Measurements from ENCODE around the gene ACAA2. TPM values are rescaled to one million over a fixed set of nuclear protein-coding genes. Genes with fewer than 3 reads are reported as not detected.

ACAA2 gene
- total RNA-seq, 1 experiment from 2014 or later, result 51.1 TPM

DNA sequence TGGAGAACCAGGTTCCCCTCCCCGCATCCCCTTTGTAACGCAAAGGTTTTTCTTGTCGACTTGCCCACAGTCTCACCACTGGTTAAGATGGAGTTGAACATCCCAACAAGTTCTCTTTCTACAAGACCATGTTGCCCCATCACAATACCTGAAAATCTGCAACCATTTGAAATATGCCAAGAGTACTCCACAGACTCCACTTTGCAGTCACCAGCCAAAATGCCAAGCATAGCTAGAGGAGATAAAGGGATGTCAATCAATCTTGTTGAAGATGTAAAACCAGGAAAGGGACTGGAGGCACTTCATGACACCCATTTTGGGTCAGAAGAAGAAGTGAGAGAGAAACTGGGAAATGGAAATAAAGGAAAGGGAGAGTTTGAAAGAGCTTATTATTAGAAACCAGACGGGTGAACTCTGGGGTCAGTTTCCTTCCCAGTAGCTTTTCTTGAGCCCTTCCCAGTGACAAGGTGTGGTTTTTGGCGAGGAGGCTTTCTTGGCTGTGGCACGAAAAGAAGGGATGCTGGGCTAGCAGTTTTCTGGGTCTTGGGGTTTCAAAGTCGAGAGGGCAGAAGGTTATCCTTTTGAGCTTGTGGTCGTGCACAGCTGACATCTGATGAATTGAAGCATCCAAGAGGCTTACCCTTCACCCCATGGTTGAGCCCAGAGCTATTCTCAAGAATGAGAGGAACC lies 79.3 kb downstream of the ACAA2 start:
- ChIA-PET CTCF (interaction anchor here (0.6 kb wide), 1 partner anchor 30 kb away, joined by 3 read pairs; no protein-coding TSS in a partner anchor), POLR2A (ENCODE audit: low non-redundant PET) (no interaction called here)
- DNase-seq (ENCODE audit: low spot score), result no peak
- BruUV-seq (replicated peaks), result no TSS peak
- Histone ChIP-seq H3K9me3 (ENCODE audit: low read depth, low read length, poor library complexity, severe bottlenecking) (no peaks in the 10 kb centered on the region), H3K4me1 (ENCODE audit: insufficient read depth, low read length, poor library complexity, severe bottlenecking) (peaks cover 21% of the 10 kb centered on the region), H3K27me3 (replicated peaks; ENCODE audit: insufficient read depth, low read depth, low read length, poor library complexity) (no peaks in the 10 kb centered on the region), H3K36me3 (ENCODE audit: insufficient read depth, low read length, poor library complexity, severe bottlenecking) (no peaks in the 10 kb centered on the region), H3K4me3 (ENCODE audit: low read depth, low read length, poor library complexity, severe bottlenecking) (no peak overlapping the region), H3K27ac (ENCODE audit: low read depth, low read length, poor library complexity, severe bottlenecking) (no peak overlapping the region)
- no peak for TF ChIP-seq EZH2 (IDR thresholded peaks at IDR 0.05; ENCODE audit: borderline replicate concordance, low read depth, low read length, poor library complexity, severe bottlenecking)
- TF ChIP-seq, protein P1, sequence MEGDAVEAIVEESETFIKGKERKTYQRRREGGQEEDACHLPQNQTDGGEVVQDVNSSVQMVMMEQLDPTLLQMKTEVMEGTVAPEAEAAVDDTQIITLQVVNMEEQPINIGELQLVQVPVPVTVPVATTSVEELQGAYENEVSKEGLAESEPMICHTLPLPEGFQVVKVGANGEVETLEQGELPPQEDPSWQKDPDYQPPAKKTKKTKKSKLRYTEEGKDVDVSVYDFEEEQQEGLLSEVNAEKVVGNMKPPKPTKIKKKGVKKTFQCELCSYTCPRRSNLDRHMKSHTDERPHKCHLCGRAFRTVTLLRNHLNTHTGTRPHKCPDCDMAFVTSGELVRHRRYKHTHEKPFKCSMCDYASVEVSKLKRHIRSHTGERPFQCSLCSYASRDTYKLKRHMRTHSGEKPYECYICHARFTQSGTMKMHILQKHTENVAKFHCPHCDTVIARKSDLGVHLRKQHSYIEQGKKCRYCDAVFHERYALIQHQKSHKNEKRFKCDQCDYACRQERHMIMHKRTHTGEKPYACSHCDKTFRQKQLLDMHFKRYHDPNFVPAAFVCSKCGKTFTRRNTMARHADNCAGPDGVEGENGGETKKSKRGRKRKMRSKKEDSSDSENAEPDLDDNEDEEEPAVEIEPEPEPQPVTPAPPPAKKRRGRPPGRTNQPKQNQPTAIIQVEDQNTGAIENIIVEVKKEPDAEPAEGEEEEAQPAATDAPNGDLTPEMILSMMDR (conservative IDR thresholded peaks at IDR 0.05; ENCODE audit: low read depth, low read length), result no peak
- intact Hi-C loops (cut with micrococcal nuclease; ENCODE audit: unreplicated experiment), result no loop called here

DNA sequence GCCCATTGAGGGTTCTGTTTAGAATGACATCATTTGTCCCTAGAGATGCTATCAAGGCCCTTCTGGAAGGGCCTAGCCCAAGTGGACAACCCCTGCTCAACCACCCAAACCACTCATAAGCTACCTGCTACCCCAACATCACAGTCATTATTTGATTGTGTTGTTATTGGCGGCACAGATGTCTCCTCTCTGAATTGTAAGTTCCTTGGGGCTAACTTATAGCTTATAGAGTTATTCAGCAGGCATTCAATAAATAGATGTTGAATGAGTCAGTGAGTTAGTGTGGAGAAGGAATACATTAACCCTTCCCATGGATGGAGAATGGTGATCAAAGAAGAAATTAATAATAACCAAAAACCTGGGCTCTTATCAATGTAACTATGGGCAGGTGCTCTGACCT lies 80.0 kb downstream of the ACAA2 start:
- CTCF ChIA-PET, result interaction anchor here (0.6 kb wide), 1 partner anchor 30 kb away, joined by 3 read pairs; no protein-coding TSS in a partner anchor
- TF ChIP-seq, protein P1 (conservative IDR thresholded peaks at IDR 0.05; ENCODE audit: low read depth, low read length), result no peak
- TF ChIP-seq EZH2 (IDR thresholded peaks at IDR 0.05; ENCODE audit: borderline replicate concordance, low read depth, low read length, poor library complexity, severe bottlenecking), result no peak
- DNase-seq (ENCODE audit: low spot score), result no peak

More for the DNA sequence above, 80.0 kb downstream of the ACAA2 start:
- H3K9me3 ChIP-seq (ENCODE audit: low read depth, low read length, poor library complexity, severe bottlenecking), result no peaks in the 10 kb centered on the region
- intact Hi-C loops (cut with micrococcal nuclease; ENCODE audit: unreplicated experiment), result no loop called here
- H3K4me3 ChIP-seq (ENCODE audit: low read depth, low read length, poor library complexity, severe bottlenecking), result no peak overlapping the region
- H3K27me3 ChIP-seq (replicated peaks; ENCODE audit: insufficient read depth, low read depth, low read length, poor library complexity), result no peaks in the 10 kb centered on the region
- peaks cover 28% of the 10 kb centered on the region for H3K4me1 ChIP-seq (ENCODE audit: insufficient read depth, low read length, poor library complexity, severe bottlenecking)
- H3K27ac ChIP-seq (ENCODE audit: low read depth, low read length, poor library complexity, severe bottlenecking), result no peak overlapping the region
- no TSS peak for BruUV-seq (replicated peaks)
- POLR2A ChIA-PET (ENCODE audit: low non-redundant PET), result no interaction called here
- no peaks in the 10 kb centered on the region for H3K36me3 ChIP-seq (ENCODE audit: insufficient read depth, low read length, poor library complexity, severe bottlenecking)

All from A673 (cell line).